ENCODE measurements around the gene CACNA2D3.

- TF ChIP-seq, protein P1, sequence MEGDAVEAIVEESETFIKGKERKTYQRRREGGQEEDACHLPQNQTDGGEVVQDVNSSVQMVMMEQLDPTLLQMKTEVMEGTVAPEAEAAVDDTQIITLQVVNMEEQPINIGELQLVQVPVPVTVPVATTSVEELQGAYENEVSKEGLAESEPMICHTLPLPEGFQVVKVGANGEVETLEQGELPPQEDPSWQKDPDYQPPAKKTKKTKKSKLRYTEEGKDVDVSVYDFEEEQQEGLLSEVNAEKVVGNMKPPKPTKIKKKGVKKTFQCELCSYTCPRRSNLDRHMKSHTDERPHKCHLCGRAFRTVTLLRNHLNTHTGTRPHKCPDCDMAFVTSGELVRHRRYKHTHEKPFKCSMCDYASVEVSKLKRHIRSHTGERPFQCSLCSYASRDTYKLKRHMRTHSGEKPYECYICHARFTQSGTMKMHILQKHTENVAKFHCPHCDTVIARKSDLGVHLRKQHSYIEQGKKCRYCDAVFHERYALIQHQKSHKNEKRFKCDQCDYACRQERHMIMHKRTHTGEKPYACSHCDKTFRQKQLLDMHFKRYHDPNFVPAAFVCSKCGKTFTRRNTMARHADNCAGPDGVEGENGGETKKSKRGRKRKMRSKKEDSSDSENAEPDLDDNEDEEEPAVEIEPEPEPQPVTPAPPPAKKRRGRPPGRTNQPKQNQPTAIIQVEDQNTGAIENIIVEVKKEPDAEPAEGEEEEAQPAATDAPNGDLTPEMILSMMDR (IDR thresholded peaks at IDR 0.05): no peak
- TF ChIP-seq EP300 (IDR thresholded peaks at IDR 0.05; ENCODE audit: low read depth) (no peak), POLR2A (IDR thresholded peaks at IDR 0.05) (no peak)
Observed at GRCh38 chr3:55077726-55078125, 955.4 kb downstream of the CACNA2D3 start.

Data from transverse colon (tissue), 3 donors.